IMR-90 (cell line): Measurements from ENCODE around the gene PHF3. TPM values are rescaled to one million over a fixed set of nuclear protein-coding genes. Genes with fewer than 3 reads are reported as not detected.

Source experiments
- ATAC-seq: fragments of 200-7000 bp; cut with Tn5 transposase; 2 replicates; pipeline ENCODE4 v1.9.1; 2020; ENCODE audit warnings: low read depth, mild to moderate bottlenecking, moderate library complexity
- BruUV-seq: library from RNA; stranded (reverse); fragments of 400-500 nt; replicated peaks from 2 replicates; lab custom pipeline; 2021; lab: Mats Ljungman, UMichigan
- CTCF ChIA-PET: fragments of 300-600 bp; formaldehyde crosslinking; extraction: SDS; loops from one replicate; lab custom pipeline; 2021; ENCODE audit warnings: antibody characterized with exemption; lab: Yijun Ruan, JAX
- POLR2A ChIA-PET: fragments of 300-600 bp; sonication (Branson Sonifier 250); formaldehyde crosslinking; loops from one replicate; lab custom pipeline; 2022; ENCODE audit warnings: antibody characterized with exemption; ENCODE audit not compliant: unreplicated experiment; lab: Charles Lee
- DNase-seq: peaks from one replicate; pipeline ENCODE4 v3.0.0; 2013
- H2AFZ ChIP-seq: replicated peaks from 2 replicates; pipeline ENCODE3; 2013; ENCODE audit warnings: low read length, mild to moderate bottlenecking; ENCODE audit not compliant: poor library complexity
- H2AK5ac ChIP-seq: 2 replicates; pipeline ENCODE4 v1.6.1; 2013; ENCODE audit warnings: low read depth, low read length, inconsistent platforms
- H2AK9ac ChIP-seq: replicated peaks from 2 replicates; pipeline ENCODE3; 2013; ENCODE audit warnings: mild to moderate bottlenecking, low read depth, low read length, moderate library complexity; ENCODE audit not compliant: poor library complexity
- H2BK120ac ChIP-seq: 2 replicates; pipeline ENCODE4 v1.6.1; 2013; ENCODE audit warnings: low read depth, low read length, inconsistent platforms
- H2BK15ac ChIP-seq: 3 replicates; pipeline ENCODE4 v1.6.1; 2013; ENCODE audit warnings: low read depth, low read length, inconsistent platforms
- H2BK20ac ChIP-seq: 2 replicates; pipeline ENCODE4 v1.6.1; 2013; ENCODE audit warnings: low read depth, mild to moderate bottlenecking, inconsistent platforms, low read length, moderate library complexity
- H2BK5ac ChIP-seq: 2 replicates; pipeline ENCODE4 v1.6.1; 2013; ENCODE audit warnings: mild to moderate bottlenecking, low read depth, low read length, inconsistent platforms; ENCODE audit not compliant: poor library complexity, severe bottlenecking
- H3K14ac ChIP-seq: replicated peaks from 2 replicates; pipeline ENCODE4 v1.6.1; 2013; ENCODE audit warnings: low read depth, low read length, inconsistent platforms
- H3K18ac ChIP-seq: 2 replicates; pipeline ENCODE4 v1.6.1; 2013; ENCODE audit warnings: low read depth, low read length, control low read depth
- H3K23ac ChIP-seq: 2 replicates; pipeline ENCODE4 v1.6.1; 2013; ENCODE audit warnings: low read depth, low read length, inconsistent platforms
- H3K27ac ChIP-seq: 2 replicates; pipeline ENCODE4 v1.5.1; 2013; ENCODE audit warnings: mild to moderate bottlenecking, control low read depth, low read length; ENCODE audit not compliant: insufficient read depth
- H3K27me3 ChIP-seq: 2 replicates; pipeline ENCODE4 v1.6.1; 2013; ENCODE audit warnings: low read length; ENCODE audit not compliant: control insufficient read depth, insufficient read depth
- H3K36me3 ChIP-seq: 2 replicates; pipeline ENCODE4 v1.6.1; 2013; ENCODE audit warnings: low read length, mixed read lengths; ENCODE audit not compliant: control insufficient read depth, insufficient read depth
- H3K4ac ChIP-seq: 2 replicates; pipeline ENCODE4 v1.6.1; 2013; ENCODE audit warnings: low read depth, low read length, inconsistent platforms
- H3K4me1 ChIP-seq: 2 replicates; pipeline ENCODE4 v1.6.1; 2013; ENCODE audit warnings: low read length, mixed read lengths; ENCODE audit not compliant: control insufficient read depth, insufficient read depth
- H3K4me2 ChIP-seq: 2 replicates; pipeline ENCODE4 v1.6.1; 2013; ENCODE audit warnings: low read depth, mild to moderate bottlenecking, control low read depth, low read length, moderate library complexity
- H3K4me3 ChIP-seq: 2 replicates; pipeline ENCODE4 v1.5.1; 2013; ENCODE audit warnings: low read depth, mild to moderate bottlenecking, control low read depth, low read length, moderate library complexity; ENCODE audit not compliant: insufficient read depth
- H3K56ac ChIP-seq: 2 replicates; pipeline ENCODE4 v1.6.1; 2013; ENCODE audit warnings: low read length, inconsistent platforms; ENCODE audit not compliant: insufficient read depth; ENCODE audit errors: extremely low read depth
- H3K79me1 ChIP-seq, 2 experiments: 2 replicates each; pipeline ENCODE4 v1.6.1; 2013; ENCODE audit warnings: low read length in 2 of 2, inconsistent platforms in 1 of 2, low read depth in 1 of 2
- H3K9ac ChIP-seq: 2 replicates; pipeline ENCODE4 v1.6.1; 2013; ENCODE audit warnings: low read depth, low read length, control low read depth
- H3K9me1 ChIP-seq: 2 replicates; pipeline ENCODE4 v1.6.1; 2013; ENCODE audit warnings: low read length, inconsistent platforms; ENCODE audit not compliant: insufficient read depth
- H3K9me3 ChIP-seq: 2 replicates; pipeline ENCODE4 v1.6.1; 2013; ENCODE audit warnings: low read length; ENCODE audit not compliant: control insufficient read depth, insufficient read depth
- H4K20me1 ChIP-seq: 2 replicates; pipeline ENCODE4 v1.6.1; 2013; ENCODE audit warnings: low read length, inconsistent platforms; ENCODE audit not compliant: insufficient read depth
- H4K5ac ChIP-seq: 2 replicates; pipeline ENCODE4 v1.6.1; 2013; ENCODE audit warnings: mild to moderate bottlenecking, low read depth, low read length, control low read depth
- H4K8ac ChIP-seq, 2 experiments: 2 replicates each; pipeline ENCODE4 v1.6.1; 2013; ENCODE audit warnings: low read depth in 2 of 2, low read length in 2 of 2, control low read depth in 1 of 2, inconsistent platforms in 1 of 2
- H4K91ac ChIP-seq: 2 replicates; pipeline ENCODE4 v1.6.1; 2013; ENCODE audit warnings: low read depth, low read length, inconsistent platforms; ENCODE audit not compliant: insufficient read depth
- BHLHE40 ChIP-seq: fragments of 150-350 bp; IDR thresholded peaks from 2 replicates; pipeline ENCODE4 v1.6.1; 2016; ENCODE audit warnings: mild to moderate bottlenecking, low read depth, low read length
- CEBPB ChIP-seq: IDR thresholded peaks from 2 replicates; pipeline ENCODE4 v1.6.1; 2012; ENCODE audit warnings: low read depth, low read length, improper control_type of control experiment
- ELK1 ChIP-seq: fragments of 150-350 bp; IDR thresholded peaks from 2 replicates; pipeline ENCODE4 v1.6.1; 2016; ENCODE audit warnings: low read depth, mild to moderate bottlenecking, low read length, moderate library complexity, borderline replicate concordance
- FOS ChIP-seq: fragments of 150-350 bp; IDR thresholded peaks from 2 replicates; pipeline ENCODE4 v1.6.1; 2016; ENCODE audit warnings: low read depth, low read length
- MAFK ChIP-seq: IDR thresholded peaks from 2 replicates; pipeline ENCODE4 v1.6.1; 2012; ENCODE audit warnings: low read depth, low read length, improper control_type of control experiment
- MAZ ChIP-seq: IDR thresholded peaks from 2 replicates; pipeline ENCODE4 v1.6.1; 2012; ENCODE audit warnings: low read depth, mild to moderate bottlenecking, low read length, improper control_type of control experiment, moderate library complexity, borderline replicate concordance
- POLR2A ChIP-seq: IDR thresholded peaks from 2 replicates; pipeline ENCODE4 v1.6.1; 2012; ENCODE audit warnings: mild to moderate bottlenecking, low read depth, low read length
- RAD21 ChIP-seq: IDR thresholded peaks from 2 replicates; pipeline ENCODE4 v1.6.1; 2012; ENCODE audit warnings: low read length, improper control_type of control experiment
- RCOR1 ChIP-seq: IDR thresholded peaks from 2 replicates; pipeline ENCODE4 v1.6.1; 2012; ENCODE audit warnings: mild to moderate bottlenecking, low read length, improper control_type of control experiment; ENCODE audit not compliant: insufficient replicate concordance
- RFX5 ChIP-seq: IDR thresholded peaks from 2 replicates; pipeline ENCODE4 v1.8.0; 2012; ENCODE audit warnings: low read depth, mild to moderate bottlenecking, low read length, moderate library complexity
- SMC3 ChIP-seq: fragments of 150-350 bp; IDR thresholded peaks from 2 replicates; pipeline ENCODE4 v1.6.1; 2016; ENCODE audit warnings: low read depth, mild to moderate bottlenecking, antibody characterized with exemption, low read length, moderate library complexity
- USF2 ChIP-seq: fragments of 150-350 bp; IDR thresholded peaks from 2 replicates; pipeline ENCODE4 v1.6.1; 2017; ENCODE audit warnings: mild to moderate bottlenecking, antibody characterized with exemption, low read length, low read depth
- WGBS, 2 experiments: methylation state at CpG; one replicate each; pipeline versions ENCODE4 v1.1.5 to v1.1.7; 2013; ENCODE audit warnings: missing lambda C conversion rate in 2 of 2; ENCODE audit not compliant: insufficient read length in 1 of 2; ENCODE audit errors: extremely low coverage in 2 of 2; 5-methylcytosine and 5-hydroxymethylcytosine counted together
- dilution Hi-C: fragments of 300-500 bp; cut with HindIII; formaldehyde crosslinking; loops from one replicate; pipeline ENCODE4 v1.14.3; 2018; ENCODE audit warnings: low sequenced_read_pairs; ENCODE audit not compliant: unreplicated experiment
- in situ Hi-C: fragments of 300-500 bp; cut with MboI; formaldehyde crosslinking; loops from 3 replicates; pipeline ENCODE4 v1.14.3; 2019; ENCODE audit warnings: low sequenced_read_pairs, inconsistent platforms, mixed read lengths
- intact Hi-C: fragments of 100-400 bp; cut with micrococcal nuclease; formaldehyde crosslinking; loops from 2 replicates; pipeline ENCODE4 v1.10.0; 2022
- polyA plus RNA-seq, 3 experiments: library from polyadenylated mRNA; depleted of rRNA; stranded (reverse); fragments of >200 nt; gene quantifications; 2 replicates each; pipeline ENCODE4 v1.2.3, GENCODE V29; 2012; ENCODE audit warnings: low replicate concordance in 1 of 3
- total RNA-seq: library from RNA; depleted of rRNA; stranded (reverse); fragments of >200 nt; gene quantifications from 2 replicates; pipeline ENCODE4 v1.2.3, GENCODE V29; 2012
- TF ChIP-seq, protein P1 (sequence below): conservative IDR thresholded peaks from 2 replicates; pipeline ENCODE4 v1.5.1; 2012; ENCODE audit warnings: mild to moderate bottlenecking, low read depth, low read length, improper control_type of control experiment

The PHF3 gene
- total and polyA plus RNA-seq, 2 of the 4 experiments (the other 2 are of a cell fraction) = 5.6 to 27.8 TPM

DNA sequence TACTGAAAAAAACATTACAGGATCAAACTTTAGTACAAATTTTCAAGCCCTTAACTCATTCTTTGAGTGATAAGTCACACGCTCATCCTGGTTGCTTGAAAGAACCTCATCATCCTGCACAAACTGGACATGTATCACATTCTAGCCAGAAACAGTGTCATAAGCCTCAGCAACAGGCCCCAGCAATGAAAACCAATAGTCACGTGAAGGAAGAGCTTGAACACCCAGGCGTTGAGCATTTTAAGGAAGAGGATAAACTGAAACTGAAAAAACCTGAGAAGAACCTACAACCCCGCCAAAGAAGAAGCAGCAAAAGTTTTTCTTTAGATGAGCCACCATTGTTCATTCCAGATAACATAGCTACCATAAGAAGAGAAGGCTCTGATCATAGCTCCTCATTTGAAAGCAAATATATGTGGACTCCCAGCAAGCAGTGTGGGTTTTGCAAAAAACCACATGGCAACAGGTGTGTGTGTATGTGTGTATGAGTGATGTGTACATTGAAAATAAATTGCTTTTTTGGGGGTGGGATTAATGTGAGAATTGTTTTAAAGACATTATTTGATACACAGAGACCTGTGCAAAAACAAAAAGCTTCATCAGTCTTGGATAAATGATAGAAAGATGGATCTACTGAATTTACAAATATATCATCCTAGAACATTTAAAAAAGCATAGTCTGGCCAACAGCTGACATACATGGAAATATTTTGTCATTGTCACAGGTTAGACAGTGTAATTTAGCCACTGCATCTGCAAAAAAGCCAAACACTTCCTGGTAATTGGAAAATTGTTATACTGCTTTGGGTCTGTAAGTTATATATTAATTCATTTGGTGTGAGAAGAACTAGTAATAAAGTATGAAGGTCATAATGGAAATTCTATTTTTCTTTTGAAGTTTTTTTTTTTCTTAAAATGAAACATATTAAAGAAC lies 50.1 kb downstream of the PHF3 start:
- Histone ChIP-seq H3K9me1 (no peaks in the 10 kb centered on the region), H4K91ac (no peak overlapping the region), H3K27ac (no peak overlapping the region), H3K9me3 (no peaks in the 10 kb centered on the region), H3K4me3 (no peak overlapping the region), H3K4ac (no peak overlapping the region), H2BK15ac (no peak overlapping the region), H3K4me2 (no peak overlapping the region), H2BK120ac (no peak overlapping the region), H4K5ac (no peak overlapping the region), H3K79me1 (peaks cover 13 to 14% of the 10 kb centered on the region in 2 experiments), H3K56ac (no peak overlapping the region), H3K23ac (no peak overlapping the region), H4K20me1 (no peaks in the 10 kb centered on the region), H3K9ac (no peak overlapping the region), H4K8ac (no peak overlapping the region), H3K4me1 (no peaks in the 10 kb centered on the region), H3K18ac (no peak overlapping the region), H2AK9ac (no peak overlapping the region), H2BK5ac (no peak overlapping the region), H3K14ac (no peak overlapping the region), H2BK20ac (no peak overlapping the region), H3K27me3 (no peaks in the 10 kb centered on the region), H2AK5ac (no peak overlapping the region), H2AFZ (no peak overlapping the region), H3K36me3 (peaks cover 10% of the 10 kb centered on the region)
- TF ChIP-seq POLR2A (no peak), RFX5 (no peak), USF2 (no peak), RCOR1 (no peak), CEBPB (no peak), FOS (no peak), MAFK (no peak), MAZ (no peak), BHLHE40 (no peak), ELK1 (no peak), SMC3 (no peak), RAD21 (no peak)
- TF ChIP-seq, protein P1, sequence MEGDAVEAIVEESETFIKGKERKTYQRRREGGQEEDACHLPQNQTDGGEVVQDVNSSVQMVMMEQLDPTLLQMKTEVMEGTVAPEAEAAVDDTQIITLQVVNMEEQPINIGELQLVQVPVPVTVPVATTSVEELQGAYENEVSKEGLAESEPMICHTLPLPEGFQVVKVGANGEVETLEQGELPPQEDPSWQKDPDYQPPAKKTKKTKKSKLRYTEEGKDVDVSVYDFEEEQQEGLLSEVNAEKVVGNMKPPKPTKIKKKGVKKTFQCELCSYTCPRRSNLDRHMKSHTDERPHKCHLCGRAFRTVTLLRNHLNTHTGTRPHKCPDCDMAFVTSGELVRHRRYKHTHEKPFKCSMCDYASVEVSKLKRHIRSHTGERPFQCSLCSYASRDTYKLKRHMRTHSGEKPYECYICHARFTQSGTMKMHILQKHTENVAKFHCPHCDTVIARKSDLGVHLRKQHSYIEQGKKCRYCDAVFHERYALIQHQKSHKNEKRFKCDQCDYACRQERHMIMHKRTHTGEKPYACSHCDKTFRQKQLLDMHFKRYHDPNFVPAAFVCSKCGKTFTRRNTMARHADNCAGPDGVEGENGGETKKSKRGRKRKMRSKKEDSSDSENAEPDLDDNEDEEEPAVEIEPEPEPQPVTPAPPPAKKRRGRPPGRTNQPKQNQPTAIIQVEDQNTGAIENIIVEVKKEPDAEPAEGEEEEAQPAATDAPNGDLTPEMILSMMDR = no peak
- dilution Hi-C loops = no loop called here
- ChIA-PET POLR2A (no interaction called here), CTCF (interaction anchor here (0.6 kb wide), 1 partner anchor 12 kb away, joined by 3 read pairs; no protein-coding TSS in a partner anchor)
- in situ Hi-C loops = no loop called here
- intact Hi-C loops = no loop called here
- 100% methylated on average over 1 of the region's 4 CpGs; no CpG with 5 or more reads in 1 of the 2 experiments for WGBS, 2 experiments
- DNase-seq = no peak
- BruUV-seq = no TSS peak
- no peak for ATAC-seq
